Measurements from ENCODE around the gene CD160. TPM values are rescaled to one million over a fixed set of nuclear protein-coding genes. Genes with fewer than 3 reads are reported as not detected.
"Not testable (repeated sequence)": the region's sequence is repeated elsewhere in the genome, so short reads cannot be mapped to it uniquely, and the experiment has no call there.

Gene CD160
- total RNA-seq, 2 donors from 2014 or later: 0.29 TPM; not detected in 1

DNA sequence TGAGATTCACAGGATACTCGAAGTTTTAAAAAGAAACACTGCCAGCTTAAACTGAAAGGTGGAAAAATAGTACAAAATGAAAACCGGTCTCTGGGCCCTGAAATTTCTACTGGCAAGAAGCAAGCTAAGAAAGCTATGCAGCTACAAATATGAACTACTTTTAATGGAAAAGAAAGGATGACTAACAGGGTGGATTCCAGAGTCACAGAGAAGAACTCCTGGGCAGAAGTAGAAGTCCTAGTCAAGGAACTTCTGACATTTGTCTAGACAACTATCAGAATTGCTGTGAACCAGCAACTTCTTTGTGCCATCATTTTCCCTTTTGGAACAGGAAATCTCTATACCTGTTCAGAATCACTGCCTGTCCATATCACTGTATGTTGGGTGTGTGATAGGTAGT is 38.1 kb downstream of the CD160 start:
- ATAC-seq (replicated peaks in 1 of 2): no peak
- peaks cover 10 to 21% of the 10 kb centered on the region in 2 donors for H3K36me3 Mint-ChIP-seq (ENCODE audit: insufficient read depth in 2 of 2)
- H3K4me3 Mint-ChIP-seq: no peak overlapping the region
- H3K9me3 Mint-ChIP-seq: peaks cover 3 to 4% of the 10 kb centered on the region in 2 donors
- no peaks in the 10 kb centered on the region for H3K4me1 Mint-ChIP-seq (ENCODE audit: low read depth)
- H3K27ac Mint-ChIP-seq: peak overlapping the region; percentile 9
- no peak for DNase-seq
- H3K27me3 Mint-ChIP-seq (ENCODE audit: low read depth): no peaks in the 10 kb centered on the region

DNA sequence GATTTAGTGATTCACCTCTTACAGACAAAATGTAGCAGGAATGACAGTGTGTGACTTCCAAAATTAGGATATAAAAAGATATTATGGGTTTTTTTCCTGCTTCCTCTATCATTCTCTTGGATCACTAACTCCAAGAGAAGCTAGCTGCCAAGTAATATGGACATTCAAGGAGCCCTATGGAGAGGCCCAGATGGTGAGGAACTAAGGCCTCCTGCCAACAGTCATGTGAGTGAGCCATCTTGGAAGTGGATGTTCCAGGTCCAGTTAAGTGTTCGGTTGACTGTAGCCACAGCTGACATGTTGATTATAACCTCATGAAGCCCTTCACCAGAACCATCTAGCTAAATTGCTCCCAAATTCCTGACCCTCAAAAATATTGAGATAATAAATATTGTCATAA is 38.8 kb downstream of the CD160 start:
- Mint-ChIP-seq H3K36me3 (ENCODE audit: insufficient read depth in 2 of 2) (peaks cover 13 to 23% of the 10 kb centered on the region in 2 donors), H3K27me3 (ENCODE audit: low read depth) (no peaks in the 10 kb centered on the region), H3K4me3 (no peak overlapping the region), H3K4me1 (ENCODE audit: low read depth) (no peaks in the 10 kb centered on the region), H3K9me3 (peaks cover 3 to 4% of the 10 kb centered on the region in 2 donors), H3K27ac (no peak overlapping the region)
- DNase-seq (no peak), ATAC-seq (replicated peaks in 1 of 2) (no peak)

DNA sequence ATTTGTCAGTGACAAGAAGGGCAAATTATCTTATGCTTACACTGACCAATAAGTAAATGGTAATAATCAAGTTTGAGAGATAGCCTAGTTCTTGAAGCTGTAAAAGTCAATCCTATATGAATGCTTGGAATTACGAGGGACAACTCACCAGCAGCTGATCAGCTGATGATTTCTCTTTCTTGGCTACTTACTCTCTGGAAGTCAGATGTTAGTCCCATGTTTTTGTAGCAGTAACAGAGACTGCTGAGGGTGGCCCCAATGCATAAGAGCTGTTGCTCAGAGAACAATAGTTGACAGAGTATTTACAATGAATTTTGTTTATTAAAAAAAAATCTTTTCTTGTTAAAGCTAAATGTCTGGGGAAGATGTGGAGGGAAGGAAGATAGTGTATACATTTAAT is 39.3 kb downstream of the CD160 start:
- H3K4me1 Mint-ChIP-seq (ENCODE audit: low read depth): no peaks in the 10 kb centered on the region
- H3K27me3 Mint-ChIP-seq (ENCODE audit: low read depth): no peaks in the 10 kb centered on the region
- H3K4me3 Mint-ChIP-seq: no peak overlapping the region
- no peak for ATAC-seq (replicated peaks in 1 of 2)
- peaks cover 13 to 23% of the 10 kb centered on the region in 2 donors for H3K36me3 Mint-ChIP-seq (ENCODE audit: insufficient read depth in 2 of 2)
- H3K27ac Mint-ChIP-seq: no peak overlapping the region
- peaks cover 3 to 4% of the 10 kb centered on the region in 2 donors for H3K9me3 Mint-ChIP-seq
- no peak for DNase-seq

DNA sequence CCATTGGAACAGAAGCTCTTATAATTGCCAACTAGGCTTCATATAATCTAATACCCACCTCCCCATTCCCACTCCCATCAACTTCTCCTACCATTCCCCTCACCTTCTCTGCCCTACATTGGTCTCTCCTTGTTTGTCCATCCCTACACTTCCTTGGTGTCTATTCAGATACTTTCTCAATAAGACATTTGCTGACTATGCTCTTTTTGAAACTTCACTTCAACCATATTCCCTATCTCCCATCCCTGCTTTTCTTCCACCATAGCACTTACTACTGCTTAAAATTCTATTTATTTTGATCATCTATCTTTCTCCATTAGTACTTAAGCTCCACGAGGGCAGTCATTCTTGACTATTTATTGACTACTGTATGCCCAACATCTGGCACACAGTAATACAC is 40.4 kb downstream of the CD160 start:
- Mint-ChIP-seq H3K36me3 (ENCODE audit: insufficient read depth in 2 of 2) (peaks cover 13 to 23% of the 10 kb centered on the region in 2 donors), H3K27me3 (ENCODE audit: low read depth) (no peaks in the 10 kb centered on the region), H3K4me3 (no peak overlapping the region), H3K4me1 (ENCODE audit: low read depth) (no peaks in the 10 kb centered on the region), H3K27ac (no peak overlapping the region), H3K9me3 (peaks cover 3 to 4% of the 10 kb centered on the region in 2 donors)
- DNase-seq (no peak), ATAC-seq (replicated peaks in 1 of 2) (no peak)

DNA sequence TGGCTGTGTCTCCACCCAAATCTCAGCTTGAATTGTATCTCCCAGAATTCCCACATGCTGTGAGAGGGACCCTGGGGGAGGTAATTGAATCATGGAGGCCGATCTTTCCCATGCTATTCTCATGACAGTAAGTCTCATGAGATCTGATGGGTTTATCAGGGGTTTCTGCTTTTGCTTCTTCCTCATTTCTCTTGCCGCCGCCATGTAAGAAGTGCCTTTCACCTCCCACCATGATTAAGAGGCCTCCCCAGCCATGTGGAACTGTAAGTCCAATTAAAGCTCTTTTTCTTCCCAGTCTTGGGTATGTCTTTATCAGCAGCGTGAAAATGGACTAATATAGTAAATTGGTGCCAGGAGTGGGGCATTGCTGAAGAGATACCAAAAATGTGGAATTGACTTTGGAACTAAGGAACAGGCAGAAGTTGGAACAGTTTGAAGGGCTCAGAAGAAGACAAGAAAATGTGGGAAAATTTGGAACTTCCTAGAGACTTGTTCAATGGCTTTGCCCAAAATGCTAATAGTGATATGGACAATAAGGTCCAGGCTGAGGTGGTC is 41.2 kb downstream of the CD160 start:
- H3K27ac Mint-ChIP-seq; H3K9me3 Mint-ChIP-seq; DNase-seq; H3K4me1 Mint-ChIP-seq (ENCODE audit: low read depth); ATAC-seq (replicated peaks in 1 of 2); H3K4me3 Mint-ChIP-seq; H3K27me3 Mint-ChIP-seq (ENCODE audit: low read depth): not testable (repeated sequence)
- peaks cover 13 to 23% of the 10 kb centered on the region in 2 donors for H3K36me3 Mint-ChIP-seq (ENCODE audit: insufficient read depth in 2 of 2)

DNA sequence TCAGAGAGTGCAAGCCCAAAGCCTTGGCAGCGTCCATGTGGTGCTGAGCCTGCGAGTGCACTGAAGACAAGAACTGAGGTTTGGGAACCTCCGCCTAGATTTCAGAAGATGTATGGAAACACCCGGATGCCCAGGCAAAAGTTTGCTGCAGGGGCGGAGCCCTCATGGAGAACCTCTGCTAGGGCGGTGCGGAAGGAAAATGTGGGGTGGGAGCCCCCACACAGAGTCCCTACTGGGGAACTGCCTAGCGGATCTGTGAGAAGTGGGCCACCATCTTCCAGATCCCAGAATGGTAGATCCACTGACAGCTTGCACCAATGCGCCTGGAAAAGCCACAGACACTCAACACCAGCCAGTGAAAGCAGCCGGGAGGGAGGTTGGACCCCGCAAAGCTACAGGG is 42.2 kb downstream of the CD160 start:
- not testable (repeated sequence) for H3K27ac Mint-ChIP-seq; H3K27me3 Mint-ChIP-seq (ENCODE audit: low read depth); H3K4me1 Mint-ChIP-seq (ENCODE audit: low read depth); H3K4me3 Mint-ChIP-seq; H3K9me3 Mint-ChIP-seq; ATAC-seq (replicated peaks in 1 of 2); DNase-seq
- peaks cover 13 to 23% of the 10 kb centered on the region in 2 donors for H3K36me3 Mint-ChIP-seq (ENCODE audit: insufficient read depth in 2 of 2)

DNA sequence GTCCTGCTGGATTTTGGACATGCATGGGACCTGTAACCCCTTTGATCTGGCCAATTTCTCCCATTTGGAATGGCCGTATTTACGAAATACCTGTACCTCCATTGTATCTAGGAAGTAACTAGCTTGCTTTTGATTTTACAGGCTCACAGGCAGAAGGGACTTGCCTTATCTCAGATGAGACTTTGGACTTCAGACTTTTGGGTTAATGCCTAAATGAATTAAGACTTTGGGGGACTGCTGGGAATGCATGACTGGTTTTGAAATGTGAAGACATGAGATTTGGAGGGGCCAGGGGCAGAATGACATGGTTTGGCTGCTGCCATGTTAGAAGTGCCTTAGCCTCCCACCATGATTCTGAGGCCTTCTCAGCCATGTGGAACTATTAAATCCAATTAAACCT is 42.7 kb downstream of the CD160 start:
- peaks cover 13 to 23% of the 10 kb centered on the region in 2 donors for H3K36me3 Mint-ChIP-seq (ENCODE audit: insufficient read depth in 2 of 2)
- H3K27ac Mint-ChIP-seq; H3K9me3 Mint-ChIP-seq; DNase-seq; ATAC-seq (replicated peaks in 1 of 2); H3K4me3 Mint-ChIP-seq; H3K4me1 Mint-ChIP-seq (ENCODE audit: low read depth); H3K27me3 Mint-ChIP-seq (ENCODE audit: low read depth): not testable (repeated sequence)

DNA sequence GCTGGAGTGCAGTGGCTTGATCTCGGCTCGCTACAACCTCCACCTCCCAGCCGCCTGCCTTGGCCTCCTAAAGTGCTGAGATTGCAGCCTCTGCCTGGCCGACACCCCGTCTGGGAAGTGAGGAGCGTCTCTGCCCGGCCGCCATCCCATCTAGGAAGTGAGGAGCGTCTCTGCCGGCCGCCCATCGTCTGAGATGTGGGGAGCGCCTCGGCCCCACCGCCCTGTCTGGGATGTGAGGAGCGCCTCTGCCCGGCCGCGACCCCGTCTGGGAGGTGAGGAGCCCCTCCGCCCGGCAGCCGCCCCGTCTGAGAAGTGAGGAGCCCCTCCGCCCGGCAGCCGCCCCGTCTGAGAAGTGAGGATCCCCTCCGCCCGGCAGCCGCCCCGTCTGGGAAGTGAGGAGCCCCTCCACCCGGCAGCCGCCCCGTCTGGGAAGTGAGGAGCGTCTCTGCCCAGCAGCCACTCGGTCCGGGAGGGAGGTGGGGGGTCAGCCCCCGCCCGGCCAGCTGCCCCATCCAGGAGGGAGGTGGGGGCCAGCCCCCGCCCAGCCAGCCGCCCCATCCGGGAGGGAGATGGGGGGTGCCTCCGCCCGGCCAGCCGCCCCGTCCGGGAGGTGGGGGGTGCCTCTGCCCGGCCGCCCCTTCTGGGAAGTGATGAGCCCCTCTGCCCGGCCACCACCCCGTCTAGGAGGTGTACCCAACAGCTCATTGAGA is 45.1 kb downstream of the CD160 start:
- H3K27me3 Mint-ChIP-seq (ENCODE audit: low read depth); H3K4me3 Mint-ChIP-seq; ATAC-seq (replicated peaks in 1 of 2); H3K27ac Mint-ChIP-seq; H3K9me3 Mint-ChIP-seq; H3K4me1 Mint-ChIP-seq (ENCODE audit: low read depth); DNase-seq: not testable (repeated sequence)
- peaks cover 13 to 15% of the 10 kb centered on the region in 2 donors for H3K36me3 Mint-ChIP-seq (ENCODE audit: insufficient read depth in 2 of 2)

DNA sequence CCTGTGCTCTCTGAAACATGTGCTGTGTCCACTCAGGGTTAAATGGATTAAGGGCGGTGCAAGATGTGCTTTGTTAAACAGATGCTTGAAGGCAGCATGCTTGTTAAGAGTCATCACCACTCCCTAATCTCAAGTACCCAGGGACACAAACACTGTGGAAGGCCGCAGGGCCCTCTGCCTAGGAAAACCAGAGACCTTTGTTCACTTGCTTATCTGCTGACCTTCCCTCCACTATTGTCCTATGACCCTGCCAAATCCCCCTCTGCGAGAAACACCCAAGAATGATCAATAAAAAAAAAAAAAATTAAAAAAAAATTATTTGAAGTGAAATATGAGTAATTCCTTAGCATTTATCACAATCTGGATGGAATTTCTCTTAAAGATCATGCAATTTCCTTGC is 45.8 kb downstream of the CD160 start:
- H3K27me3 Mint-ChIP-seq (ENCODE audit: low read depth); H3K4me3 Mint-ChIP-seq; H3K4me1 Mint-ChIP-seq (ENCODE audit: low read depth); DNase-seq; H3K9me3 Mint-ChIP-seq; ATAC-seq (replicated peaks in 1 of 2); H3K27ac Mint-ChIP-seq: not testable (repeated sequence)
- peaks cover 13% of the 10 kb centered on the region in 2 donors for H3K36me3 Mint-ChIP-seq (ENCODE audit: insufficient read depth in 2 of 2)

DNA sequence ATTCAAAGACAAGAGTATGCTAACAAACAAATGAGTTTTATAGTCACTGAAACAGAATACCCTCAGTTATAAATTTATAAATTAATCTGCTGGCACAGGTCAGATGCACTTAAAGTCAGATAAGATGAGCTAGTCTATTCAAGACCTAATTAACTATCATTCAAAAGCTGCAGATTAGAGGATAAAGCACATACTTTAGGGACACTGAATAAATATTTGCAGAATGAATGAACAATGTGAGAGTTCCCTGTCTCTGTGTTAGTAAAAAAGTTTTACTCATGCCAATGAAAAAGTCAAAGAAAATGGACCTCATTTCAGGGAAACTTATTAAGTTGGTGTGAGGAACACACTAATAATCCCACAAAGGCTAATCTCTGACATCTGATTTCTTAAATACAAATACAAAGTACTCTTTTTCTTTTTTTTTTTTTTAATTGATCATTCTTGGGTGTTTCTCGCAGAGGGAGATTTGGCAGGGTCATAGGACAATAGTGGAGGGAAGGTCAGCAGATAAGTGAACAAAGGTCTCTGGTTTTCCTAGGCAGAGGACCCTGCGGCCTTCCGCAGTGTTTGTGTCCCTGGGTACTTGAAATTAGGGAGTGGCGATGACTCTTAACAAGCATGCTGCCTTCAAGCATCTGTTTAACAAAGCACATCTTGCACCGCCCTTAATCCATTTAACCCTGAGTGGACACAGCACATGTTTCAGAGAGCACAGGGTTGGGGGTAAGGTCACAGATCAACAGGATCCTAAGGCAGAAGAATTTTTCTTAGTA is 46.5 kb downstream of the CD160 start:
- not testable (repeated sequence) for H3K4me3 Mint-ChIP-seq; H3K27me3 Mint-ChIP-seq (ENCODE audit: low read depth); H3K4me1 Mint-ChIP-seq (ENCODE audit: low read depth); DNase-seq; H3K36me3 Mint-ChIP-seq (ENCODE audit: insufficient read depth in 2 of 2); H3K27ac Mint-ChIP-seq; H3K9me3 Mint-ChIP-seq; ATAC-seq (replicated peaks in 1 of 2)

DNA sequence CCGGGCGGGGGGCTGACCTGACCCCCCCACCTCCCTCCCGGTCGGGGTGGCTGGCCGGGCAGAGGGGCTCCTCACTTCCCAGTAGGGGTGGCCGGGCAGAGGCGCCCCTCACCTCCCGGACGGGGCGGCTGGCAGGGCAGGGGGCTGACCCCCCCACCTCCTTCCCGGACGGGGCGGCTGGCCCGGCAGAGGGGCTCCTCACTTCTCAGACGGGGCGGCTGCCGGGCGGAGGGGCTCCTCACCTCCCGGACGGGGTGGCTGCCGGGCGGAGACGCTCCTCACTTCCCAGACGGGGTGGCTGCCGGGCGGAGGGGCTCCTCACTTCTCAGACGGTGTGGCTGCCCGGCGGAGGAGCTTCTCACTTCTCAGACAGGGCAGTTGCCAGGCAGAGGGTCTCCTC is 47.6 kb downstream of the CD160 start:
- not testable (repeated sequence) for H3K9me3 Mint-ChIP-seq; H3K36me3 Mint-ChIP-seq (ENCODE audit: insufficient read depth in 2 of 2)

DNA sequence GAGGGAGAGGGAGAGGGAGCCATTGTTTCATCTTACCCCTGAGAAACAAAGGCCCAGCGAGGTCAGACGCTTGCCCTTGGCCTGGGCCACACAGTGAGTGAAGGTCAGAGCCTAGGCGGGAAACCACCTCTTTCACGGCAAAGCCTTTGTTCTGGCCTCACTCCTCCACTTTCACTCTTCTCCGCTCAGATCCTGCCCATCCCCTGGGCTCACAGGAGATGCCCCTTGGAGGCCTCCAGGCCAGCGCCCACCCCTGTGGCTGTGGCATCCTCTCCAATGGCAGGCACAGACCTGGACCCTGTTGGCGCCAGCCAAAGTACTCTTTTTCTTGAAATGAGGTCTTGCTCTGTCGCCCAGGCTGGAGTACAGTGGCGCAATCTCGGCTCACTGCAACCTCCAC is 48.7 kb downstream of the CD160 start:
- H3K4me3 Mint-ChIP-seq; H3K9me3 Mint-ChIP-seq; H3K27me3 Mint-ChIP-seq (ENCODE audit: low read depth); H3K36me3 Mint-ChIP-seq (ENCODE audit: insufficient read depth in 2 of 2); DNase-seq; H3K4me1 Mint-ChIP-seq (ENCODE audit: low read depth); H3K27ac Mint-ChIP-seq: not testable (repeated sequence)
- peak in 1 of 2 donors; percentile 13 for ATAC-seq (replicated peaks in 1 of 2)

More for the DNA sequence above, 47.6 kb downstream of the CD160 start:
- H3K4me3 Mint-ChIP-seq; ATAC-seq (replicated peaks in 1 of 2); H3K27ac Mint-ChIP-seq; DNase-seq; H3K27me3 Mint-ChIP-seq (ENCODE audit: low read depth); H3K4me1 Mint-ChIP-seq (ENCODE audit: low read depth): not testable (repeated sequence)

DNA sequence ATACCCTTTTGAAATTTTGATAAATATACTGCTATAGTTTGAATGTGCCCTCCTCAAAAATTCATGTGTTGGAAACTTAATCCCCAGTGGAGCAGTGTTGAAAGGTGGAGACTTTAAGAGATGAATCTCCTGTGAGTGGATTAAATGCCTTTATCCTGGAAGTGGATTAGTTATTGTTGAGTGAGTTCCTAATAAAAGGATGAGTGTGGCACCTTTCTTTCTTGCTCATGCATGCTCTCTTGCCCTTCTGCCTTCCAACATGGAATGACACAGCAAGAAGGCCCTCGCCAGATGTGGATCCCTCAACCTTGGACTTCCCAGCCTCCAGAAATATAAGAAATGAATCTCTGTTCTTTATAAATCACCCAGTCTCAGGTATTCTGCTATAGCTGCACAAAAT is 51.8 kb downstream of the CD160 start:
- no peaks in the 10 kb centered on the region for H3K9me3 Mint-ChIP-seq
- ATAC-seq (replicated peaks in 1 of 2) (no peak), DNase-seq (no peak)
- H3K4me3 Mint-ChIP-seq: no peak overlapping the region
- peaks cover 0 to 4% of the 10 kb centered on the region in 2 donors for H3K36me3 Mint-ChIP-seq (ENCODE audit: insufficient read depth in 2 of 2)
- no peaks in the 10 kb centered on the region for H3K27me3 Mint-ChIP-seq (ENCODE audit: low read depth)
- H3K4me1 Mint-ChIP-seq (ENCODE audit: low read depth): peaks cover 4% of the 10 kb centered on the region
- H3K27ac Mint-ChIP-seq: peak overlapping the region; percentile 12

Data from activated T-cell treated with anti-CD3 and anti-CD28 coated beads, Interleukin-2, amount 50 U/mL, for 72 hours (primary cell).